Measurements from ENCODE around the gene PPP2R2B. TPM values are rescaled to one million over a fixed set of nuclear protein-coding genes. Genes with fewer than 3 reads are reported as not detected.
A peak's percentile ranks its signal among the peaks of the same experiment; 100 is the strongest.

PPP2R2B gene
- total RNA-seq, 1 experiment from 2014 or later, result 20.3 TPM

DNA sequence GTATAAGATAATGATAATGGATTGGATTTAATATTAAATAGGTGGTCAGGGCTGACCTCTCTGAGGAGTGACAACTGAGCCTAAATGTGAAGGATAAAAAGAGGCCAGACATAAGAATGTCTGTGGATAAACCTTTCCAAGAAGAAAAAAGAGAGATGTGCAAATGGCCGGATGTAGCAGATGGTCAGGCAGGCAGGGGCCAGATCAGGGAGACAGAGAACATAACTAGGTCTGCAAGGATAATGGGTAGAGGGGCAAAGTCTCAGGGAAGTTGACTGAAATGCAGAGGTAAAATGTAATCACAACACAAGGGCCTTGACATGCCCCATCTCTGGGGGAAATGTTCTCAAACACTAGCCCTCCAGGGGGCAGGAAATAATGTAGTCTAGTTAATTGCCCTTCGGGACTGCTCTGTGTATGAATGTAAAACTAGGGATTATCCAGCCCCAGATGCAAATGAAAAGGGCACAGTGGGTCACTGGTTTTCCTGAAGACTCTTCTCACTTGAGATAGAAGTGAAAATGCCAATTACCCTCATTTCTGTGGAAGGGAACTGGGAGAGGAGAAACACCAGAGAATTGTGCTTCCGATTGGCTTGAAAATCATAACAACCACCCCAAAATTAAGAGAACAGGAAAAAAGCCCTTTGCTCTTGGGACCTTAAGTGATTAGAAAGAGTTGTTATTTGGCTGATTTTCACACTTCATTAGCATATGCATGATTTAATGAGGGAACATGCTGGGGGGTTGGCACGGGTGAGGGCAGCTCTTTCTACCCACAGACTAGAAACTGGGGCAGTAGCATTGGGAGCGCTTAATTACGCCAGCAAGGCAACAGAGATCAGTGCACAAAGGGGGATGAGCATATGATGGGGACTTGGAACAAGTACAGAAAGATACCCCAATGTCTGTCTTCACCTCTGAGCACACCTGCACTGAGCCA is 88.6 kb downstream of the PPP2R2B start (continued):
- TF ChIP-seq TEAD4 (CRISPR knock-in tag; IDR thresholded peaks at IDR 0.05), result no peak
- TF ChIP-seq ZBTB21 (CRISPR knock-in tag; IDR thresholded peaks at IDR 0.05; ENCODE audit: borderline replicate concordance), result no peak
- TF ChIP-seq ZNF532 (CRISPR knock-in tag; IDR thresholded peaks at IDR 0.05; ENCODE audit: borderline replicate concordance), result no peak

GRCh38 chr5:146788898-146789297 is 89.7 kb downstream of the PPP2R2B start:
- Mint-ChIP-seq H3K27me3 (ENCODE audit: low read depth) (no peaks in the 10 kb centered on the region), H3K27ac (peak overlapping the region; percentile 84), H3K9me3 (no peaks in the 10 kb centered on the region; the same call in 1 of the 2 replicates), H3K4me1 (peaks cover 58% of the 10 kb centered on the region), H3K36me3 (no peaks in the 10 kb centered on the region; the same call in 1 of the 2 replicates), H3K4me3 (peak overlapping the region; percentile 24)
- peak; percentile 26 for DNase-seq (ENCODE audit: low spot score)
- ChIA-PET CTCF (interaction anchor here (1.8 kb wide), 1 partner anchor 177 kb away, joined by 5 read pairs; no protein-coding TSS in a partner anchor), POLR2A (no interaction called here)
- peak; percentile 83; the same call in 1 of the 2 replicates for TF ChIP-seq TEAD1 (CRISPR knock-in tag; IDR thresholded peaks at IDR 0.05)
- TF ChIP-seq, protein P1, sequence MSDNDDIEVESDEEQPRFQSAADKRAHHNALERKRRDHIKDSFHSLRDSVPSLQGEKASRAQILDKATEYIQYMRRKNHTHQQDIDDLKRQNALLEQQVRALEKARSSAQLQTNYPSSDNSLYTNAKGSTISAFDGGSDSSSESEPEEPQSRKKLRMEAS (CRISPR knock-in tag; IDR thresholded peaks at IDR 0.05), result no peak
- no peak for TF ChIP-seq FOXJ3 (CRISPR knock-in tag; IDR thresholded peaks at IDR 0.05; ENCODE audit: borderline replicate concordance)
- no peak for TF ChIP-seq ZNF532 (CRISPR knock-in tag; IDR thresholded peaks at IDR 0.05; ENCODE audit: borderline replicate concordance)
- TF ChIP-seq CREM (CRISPR knock-in tag; IDR thresholded peaks at IDR 0.05), result no peak
- peak; percentile 55; the same call in 1 of the 2 replicates for TF ChIP-seq FOXP4 (CRISPR knock-in tag; IDR thresholded peaks at IDR 0.05)
- no peak for TF ChIP-seq FOXK1 (CRISPR knock-in tag; IDR thresholded peaks at IDR 0.05)
- TF ChIP-seq ZNF423 (CRISPR knock-in tag; IDR thresholded peaks at IDR 0.05), result peak; percentile 97
- 0 out of 2 replicates have a peak, but pooled peaks have one; percentile 33 for TF ChIP-seq SP1 (CRISPR knock-in tag; conservative IDR thresholded peaks at IDR 0.05)
- TF ChIP-seq ZNF416 (CRISPR knock-in tag; IDR thresholded peaks at IDR 0.05), result no peak
- no peak for TF ChIP-seq GRHL2 (CRISPR knock-in tag; IDR thresholded peaks at IDR 0.05; ENCODE audit: insufficient replicate concordance, severe bottlenecking)
- peak; percentile 54 for ATAC-seq
